ENCODE results near the gene ARAP1.

Gene ARAP1

DNA sequence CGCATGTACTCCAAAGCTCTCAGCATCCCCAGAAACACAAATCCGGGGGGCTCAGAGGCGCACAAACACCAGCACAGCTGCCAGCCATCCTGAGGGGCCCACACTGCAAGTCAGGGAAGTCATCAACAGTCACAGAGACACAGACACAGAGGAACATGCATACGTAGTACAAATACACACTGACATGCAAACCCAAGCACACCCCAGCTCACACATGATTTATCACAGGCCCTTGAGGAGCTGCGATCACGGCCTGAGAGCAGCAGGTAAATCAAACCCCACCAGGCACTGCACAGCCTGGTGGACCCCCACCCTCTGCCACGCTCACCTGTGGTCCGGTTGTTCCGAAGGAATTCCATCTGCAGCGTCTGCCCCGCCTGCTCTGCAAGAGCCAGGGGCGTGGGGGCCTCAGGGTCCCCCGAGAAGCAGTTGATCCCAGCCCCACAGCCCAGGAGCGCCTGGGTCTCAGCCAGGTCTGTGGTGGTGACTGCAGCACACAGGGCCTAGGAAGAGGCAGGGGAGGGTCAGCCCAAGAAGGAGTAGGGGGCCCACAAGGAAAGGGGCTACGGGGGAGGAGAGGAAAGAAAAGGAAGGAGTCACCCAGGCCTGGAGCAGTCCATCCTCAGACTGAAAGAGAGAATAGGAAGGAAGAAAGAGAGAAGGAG, 49.5 kb downstream of the ARAP1 start:
- DNase-seq = no peak

DNA sequence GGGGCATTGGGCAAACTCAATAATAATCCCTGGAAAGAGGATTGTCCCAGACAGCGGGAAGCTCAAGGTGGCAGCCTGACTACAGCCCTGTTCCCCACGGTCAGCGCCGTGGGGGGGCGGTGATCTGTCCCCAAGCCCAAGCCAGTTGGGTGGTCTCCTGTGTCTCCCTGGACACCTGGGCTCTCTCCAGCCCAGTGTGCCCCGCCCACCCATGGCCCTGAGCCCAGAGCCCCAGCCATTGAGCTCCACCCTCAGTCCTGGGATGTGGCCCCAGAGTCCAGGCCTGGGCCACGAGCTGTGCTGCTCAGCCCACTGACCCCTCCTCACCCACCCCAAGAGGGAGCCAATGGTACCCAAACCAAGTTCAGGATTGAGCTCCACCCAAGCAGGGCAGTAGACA, 50.1 kb downstream of the ARAP1 start:
- no peak for DNase-seq

DNA sequence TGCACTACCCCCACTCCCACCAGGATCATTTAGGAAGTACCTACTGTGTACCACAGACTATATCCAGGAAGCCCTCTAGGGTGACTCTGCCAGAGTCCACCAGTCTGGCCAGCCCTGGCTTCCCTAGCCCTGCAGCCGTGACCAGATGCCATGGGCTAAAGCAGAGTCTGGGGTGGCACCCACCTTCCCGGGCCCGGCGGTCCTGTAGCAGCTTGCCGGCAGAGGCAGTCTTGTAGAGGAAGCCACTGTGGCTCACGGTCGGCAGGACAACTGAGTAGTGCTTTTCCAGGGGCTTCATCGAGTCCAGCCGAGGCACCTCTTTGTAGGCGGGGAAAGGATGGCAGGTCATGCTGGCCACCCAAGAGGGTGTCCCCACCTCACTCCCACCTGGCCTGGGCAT, 50.7 kb downstream of the ARAP1 start:
- DNase-seq = no peak

DNA sequence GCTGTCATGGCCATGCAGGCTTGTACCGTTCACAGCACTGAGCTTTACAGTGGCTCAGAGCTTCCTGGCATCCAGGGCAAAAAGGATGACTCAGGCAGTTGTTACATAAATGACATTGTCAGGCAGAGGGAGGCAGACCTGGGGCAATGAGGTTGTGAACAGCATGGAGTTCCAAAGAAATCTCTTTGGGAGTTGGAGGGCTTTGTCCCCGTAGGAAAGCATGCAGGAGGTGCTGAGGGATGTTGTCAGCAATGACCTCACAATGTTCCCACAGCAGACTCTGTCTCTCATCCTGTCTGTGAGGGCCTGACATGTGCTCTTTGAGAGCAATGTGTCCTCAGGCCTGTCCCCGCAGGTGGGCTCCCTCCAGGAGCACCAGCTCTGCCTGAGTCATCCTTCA, 52.1 kb downstream of the ARAP1 start:
- DNase-seq = peak; percentile 28

DNA sequence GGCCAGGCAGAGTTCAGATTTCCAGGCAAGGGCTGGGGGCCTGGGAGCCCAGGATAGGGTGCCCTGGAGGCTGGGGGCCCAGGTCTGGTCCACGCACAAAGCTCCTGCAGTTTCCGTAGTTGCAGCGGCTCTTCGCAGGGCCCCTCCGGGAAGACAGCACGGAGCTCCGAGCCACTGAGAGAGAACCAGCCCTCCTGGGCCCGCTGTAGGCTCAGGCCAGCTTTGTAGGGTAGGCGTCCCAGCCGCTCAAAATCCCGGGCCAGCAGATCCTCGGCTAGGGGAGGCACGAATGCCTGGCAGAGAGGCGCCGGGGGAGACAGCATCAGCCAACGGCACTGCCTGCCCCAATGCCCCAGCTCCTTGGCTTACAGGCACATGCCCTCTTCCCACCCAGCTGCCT, 54.4 kb downstream of the ARAP1 start:
- DNase-seq = no peak

DNA sequence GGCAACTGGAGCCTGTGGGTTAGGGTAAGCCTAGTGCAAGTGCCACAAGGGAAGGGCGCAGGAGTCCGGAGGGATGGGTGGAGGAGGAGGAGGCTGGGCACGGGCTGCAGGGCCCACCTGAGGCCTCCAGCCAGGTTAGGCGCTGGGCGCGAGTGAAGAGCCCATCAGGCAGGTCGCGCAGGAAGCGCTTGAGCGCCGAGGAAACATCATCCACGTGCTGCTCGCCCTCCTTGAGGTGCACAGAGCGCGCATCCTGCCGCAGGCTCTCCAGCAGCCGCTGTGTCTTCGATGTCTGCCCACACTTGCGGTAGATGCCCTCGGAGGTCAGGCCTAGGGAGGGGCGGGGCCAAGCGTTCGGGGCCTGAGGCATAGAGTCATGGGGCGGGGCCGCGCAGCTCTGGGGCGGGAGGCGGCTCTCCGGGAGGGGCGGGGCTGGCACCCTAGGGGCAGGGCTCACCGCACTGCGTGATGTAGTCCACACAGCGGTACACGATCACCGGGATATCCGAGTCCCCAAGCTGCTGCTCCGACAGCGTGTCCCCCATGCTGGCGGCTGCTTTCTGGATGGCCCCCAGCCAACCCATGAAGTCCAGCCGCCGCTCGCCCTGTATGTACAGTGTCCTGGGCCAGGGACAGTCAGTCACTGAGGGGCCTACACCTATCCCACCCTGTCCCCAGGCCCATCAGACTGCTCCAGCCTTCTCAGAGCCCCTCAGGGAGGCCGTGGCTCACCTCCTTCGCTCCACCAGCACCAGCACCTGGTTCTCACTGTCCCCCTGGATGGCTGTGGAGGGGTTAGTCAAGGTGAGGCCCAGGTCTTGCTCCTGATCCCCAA, 55.1 kb downstream of the ARAP1 start:
- DNase-seq = no peak

DNA sequence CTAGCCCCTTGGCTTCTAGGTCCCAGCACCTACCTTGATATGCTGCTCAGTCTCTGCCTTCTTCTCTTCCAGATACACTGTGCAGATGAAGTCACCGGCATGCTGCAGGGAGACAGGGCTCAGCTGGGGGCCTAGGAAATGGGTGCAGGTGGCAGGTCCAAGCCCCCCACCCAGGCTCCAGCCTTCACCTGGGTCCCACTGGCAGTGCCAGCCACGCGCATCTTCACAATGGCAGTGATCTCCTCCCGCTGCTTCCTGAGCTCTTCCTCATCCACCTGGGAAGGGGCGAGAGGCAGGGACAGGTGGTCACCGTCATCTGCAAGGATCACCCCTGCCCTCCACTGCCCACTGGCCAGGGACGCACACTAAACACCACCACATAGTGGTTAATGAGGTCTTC, 56.9 kb downstream of the ARAP1 start:
- no peak for DNase-seq

DNA sequence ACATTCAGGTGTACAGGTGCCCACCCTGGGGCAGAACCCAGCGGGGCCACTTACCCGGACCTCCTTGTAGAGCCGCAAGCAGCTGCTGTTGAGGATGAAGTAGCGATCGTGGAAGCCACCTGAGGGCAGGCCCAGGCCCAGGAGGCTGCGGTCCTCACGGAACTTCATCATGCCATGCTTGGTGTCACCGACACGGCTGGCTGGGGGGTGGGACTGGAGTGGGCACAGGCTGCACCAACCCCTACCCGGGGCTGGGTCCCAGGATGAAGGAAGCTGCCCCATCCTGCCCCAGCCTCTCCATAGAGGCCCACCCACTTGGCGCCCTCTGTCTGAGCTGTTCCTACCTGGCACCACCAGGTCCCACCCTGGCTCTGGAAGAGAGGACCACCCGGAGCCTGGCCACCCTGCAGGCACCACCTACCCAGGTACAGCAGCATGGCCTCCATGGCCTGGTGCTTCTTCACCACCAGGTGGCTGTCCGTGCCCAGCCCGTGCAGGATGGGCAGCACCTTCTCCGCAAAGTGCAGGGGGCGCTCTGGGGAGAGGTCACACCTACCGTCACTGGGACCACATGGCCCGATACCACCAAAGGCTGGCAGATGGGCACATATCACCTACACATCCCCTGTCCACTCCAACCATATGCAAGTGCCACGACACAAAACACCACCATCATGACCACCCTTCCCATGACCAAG, 58.8 kb downstream of the ARAP1 start:
- no peak for DNase-seq

DNA sequence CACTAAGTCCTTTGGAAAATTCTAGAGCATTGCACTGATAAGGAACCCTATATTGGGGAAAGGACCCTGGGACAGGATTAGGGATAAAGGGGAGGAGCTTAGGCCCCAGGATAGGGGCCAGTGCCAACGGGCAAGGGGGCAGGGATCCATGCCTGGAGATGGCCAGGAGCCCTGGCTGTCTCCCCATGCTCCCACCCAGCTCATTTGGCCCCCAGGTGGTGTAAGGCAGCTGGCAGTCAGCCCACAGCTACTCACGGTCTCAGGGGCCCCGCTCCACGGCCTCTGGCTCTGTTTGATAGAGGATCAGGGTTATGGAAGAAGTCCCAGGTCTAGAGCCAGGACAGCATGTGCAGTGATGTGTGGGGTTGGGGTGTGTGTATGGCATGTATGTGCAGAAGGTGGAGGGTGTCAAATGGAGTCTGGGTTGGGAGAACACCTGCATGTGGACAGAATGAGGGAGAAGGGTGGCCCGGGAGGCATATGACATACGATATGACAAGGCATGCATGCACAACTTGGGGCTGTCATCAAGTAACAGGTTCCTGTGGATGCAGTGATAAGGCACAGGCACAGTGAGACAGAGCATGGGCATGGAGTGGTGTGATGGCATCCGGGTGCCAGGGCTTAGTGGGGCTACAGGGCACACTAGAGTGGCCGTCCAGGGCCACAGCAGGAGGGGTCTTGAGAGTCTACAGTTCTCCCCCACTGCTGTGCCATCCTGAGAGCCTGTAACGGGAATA, 59.5 kb downstream of the ARAP1 start:
- DNase-seq = no peak

DNA sequence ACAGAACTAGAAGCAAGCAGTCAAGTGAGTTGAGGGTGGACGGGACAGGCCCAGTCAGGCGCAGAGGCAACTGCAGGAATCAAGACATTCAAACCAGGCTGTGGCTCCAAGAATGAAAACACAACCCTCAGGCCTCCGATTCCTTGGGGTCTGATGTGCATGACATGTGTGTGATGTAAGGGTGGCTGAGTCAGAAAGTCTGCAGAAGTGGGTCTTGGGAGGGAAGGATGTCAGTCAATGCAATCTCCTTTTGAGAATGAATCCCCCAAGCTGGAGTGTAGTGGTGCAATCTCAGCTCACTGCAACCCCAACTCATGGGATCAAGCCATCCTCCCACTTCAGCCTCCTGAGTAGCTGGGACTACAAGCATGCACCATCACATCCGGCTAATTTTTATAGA, 62.0 kb downstream of the ARAP1 start:
- peak; percentile 30 for DNase-seq

DNA sequence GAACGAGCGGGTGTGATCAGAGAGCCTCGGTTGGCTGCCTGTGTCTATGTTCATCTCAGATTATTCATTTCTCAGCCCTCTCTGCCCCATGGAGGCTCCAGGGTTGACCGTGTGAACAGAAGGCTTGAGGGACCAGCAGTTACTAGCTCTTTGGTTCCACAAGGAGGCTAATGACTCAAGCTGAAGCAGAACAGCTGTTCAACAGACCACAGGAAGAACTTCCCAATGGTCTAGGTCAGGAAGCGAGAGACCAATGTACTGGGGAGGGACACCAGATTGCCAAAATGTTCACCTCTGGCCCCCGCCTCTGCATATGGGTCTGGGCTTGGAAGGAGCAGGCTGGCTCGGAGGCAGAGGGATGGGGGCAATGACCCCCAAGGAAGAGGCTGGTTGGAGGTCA, 63.3 kb downstream of the ARAP1 start:
- no peak for DNase-seq

DNA sequence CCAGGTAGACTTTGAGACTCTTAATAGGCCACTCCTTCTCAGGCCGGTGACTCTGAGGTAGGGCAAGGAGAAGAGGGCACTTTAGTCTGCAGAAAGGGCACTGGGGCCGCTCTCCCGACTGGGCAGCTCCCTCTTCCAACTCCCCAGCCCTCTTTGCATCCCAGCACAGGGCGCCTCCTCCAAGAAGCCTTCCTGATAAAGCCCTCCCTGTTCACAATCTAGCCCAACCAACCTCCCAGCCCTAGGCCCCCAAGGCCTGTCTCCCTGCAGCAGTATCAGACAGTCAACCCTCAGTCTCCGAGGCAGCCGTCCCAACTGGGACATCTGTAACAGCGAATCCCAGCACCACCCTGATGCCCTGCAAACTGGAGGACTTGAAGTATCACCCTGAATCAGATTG, 63.7 kb downstream of the ARAP1 start:
- DNase-seq = no peak

DNA sequence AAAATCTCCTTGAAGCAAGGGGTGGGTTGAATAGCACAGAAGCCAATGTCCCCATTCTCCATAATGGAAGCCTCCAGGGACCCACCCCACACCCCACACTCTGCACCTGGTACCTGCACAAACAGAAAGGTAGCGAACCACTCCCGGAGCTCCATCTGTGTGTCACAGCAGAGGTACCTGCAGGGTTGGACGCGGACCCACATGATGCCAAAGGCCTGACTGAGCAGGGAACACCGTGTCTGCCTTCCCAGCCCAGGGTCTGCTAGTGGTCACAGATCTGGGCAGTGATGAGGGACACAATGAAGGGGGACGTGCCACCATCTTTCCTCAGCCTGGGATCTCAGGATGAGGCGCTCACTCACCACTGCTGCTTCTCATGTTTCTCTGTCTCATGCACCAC, 64.9 kb downstream of the ARAP1 start:
- no peak for DNase-seq

DNA sequence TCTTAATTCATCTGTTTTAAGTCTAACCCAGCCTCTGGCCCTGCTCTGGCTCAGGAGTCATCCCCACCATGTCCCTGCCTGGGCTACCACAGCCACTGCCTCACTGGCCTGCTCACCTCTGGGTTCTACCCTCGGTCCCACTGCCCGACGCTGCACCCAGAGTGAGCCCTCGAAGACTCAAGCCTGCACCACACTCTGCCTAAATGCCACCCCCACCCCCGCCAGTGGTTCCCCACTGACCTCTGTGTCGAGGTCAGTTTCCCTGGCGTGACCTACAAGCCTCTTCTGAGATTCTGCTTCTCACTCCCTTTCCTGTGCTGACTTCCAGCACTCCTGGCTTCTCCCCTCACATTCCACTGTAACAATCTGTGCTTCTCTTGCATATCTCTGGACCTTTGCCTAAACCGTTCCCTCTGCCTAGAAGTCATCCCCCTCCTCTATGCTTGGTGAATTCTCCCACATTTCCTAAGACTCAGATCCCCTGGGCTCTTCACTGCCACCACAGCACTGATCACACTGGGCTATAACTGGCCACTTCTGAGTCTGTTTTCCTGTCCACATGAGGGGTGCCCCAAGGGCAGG, 65.5 kb downstream of the ARAP1 start:
- DNase-seq = peak; percentile 68

DNA sequence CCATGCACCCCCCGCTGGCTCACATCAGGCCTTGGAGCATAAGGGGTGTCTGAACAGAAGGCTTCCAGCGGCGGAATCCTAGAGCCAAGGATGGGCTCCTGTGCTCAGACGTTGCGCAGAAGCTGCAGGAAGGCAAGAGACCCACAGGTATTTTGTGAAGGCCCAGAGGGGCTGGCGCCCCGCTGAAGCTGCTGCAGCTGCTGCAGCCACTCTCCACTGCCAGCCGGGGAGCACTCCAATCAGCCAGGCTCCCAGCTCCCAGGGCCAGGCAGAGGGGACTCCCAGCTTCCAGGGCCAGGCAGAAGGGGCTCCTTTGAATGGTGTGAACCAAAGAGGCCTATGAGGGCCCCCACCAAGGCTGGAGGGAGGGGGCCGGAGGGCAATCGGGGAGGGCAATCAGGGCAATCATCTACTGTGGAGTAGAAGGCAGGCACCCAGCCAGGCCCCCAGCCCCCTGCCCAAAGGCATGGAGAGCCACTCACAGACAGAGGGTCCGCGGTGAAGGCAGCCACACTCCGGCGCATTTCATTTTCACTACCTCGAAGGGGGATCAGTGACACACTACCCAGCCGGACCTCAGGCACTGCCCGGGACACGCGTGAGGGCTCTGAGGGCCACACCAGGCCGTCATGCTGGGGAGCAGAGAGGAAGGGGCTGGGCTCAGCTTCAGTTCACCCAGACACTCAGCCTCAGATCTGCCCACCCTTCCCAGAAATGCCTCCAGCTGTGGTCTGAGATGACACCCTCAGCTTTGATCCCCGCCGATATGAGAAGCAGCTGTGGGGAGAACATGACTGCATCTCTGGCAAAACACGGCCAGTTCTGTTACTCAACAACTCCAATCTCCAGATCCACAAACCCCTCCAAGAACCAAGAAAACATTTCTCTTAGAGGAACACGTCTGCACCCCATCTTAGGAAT, 66.4 kb downstream of the ARAP1 start:
- DNase-seq = peak; percentile 68

DNA sequence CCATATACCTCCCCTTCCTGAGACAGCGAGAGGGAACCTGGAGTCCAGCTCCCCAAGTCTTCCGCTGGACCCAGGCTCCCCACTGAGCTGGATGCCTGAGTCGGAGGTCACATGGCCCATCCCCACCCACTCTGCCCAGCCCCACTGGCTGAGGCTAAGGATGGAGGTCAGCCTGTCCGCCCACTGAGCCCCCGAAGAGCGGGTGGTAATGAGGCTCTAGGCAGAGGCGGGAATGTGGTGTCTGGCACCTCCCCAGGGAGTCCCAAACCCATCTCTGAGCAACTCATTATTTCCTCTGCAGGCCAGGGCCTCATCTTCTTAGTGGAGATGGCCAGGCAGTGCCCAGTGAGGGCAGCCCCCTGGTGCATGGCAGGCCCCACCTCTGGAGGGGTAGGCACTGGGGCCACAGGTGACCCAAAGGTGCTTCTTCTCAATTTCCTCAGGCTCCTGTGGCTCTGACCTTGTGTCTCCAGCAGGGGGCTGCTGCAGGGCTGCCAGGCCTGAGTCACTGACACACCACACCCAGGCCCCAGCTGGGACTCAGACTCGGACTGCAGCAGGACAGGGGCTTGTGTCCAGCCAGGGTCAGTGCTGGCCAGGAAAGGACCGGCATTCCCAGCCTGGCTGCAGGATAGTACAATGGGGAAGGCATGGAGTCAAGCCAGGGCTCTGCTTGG, 67.8 kb downstream of the ARAP1 start:
- peak; percentile 47 for DNase-seq

DNA sequence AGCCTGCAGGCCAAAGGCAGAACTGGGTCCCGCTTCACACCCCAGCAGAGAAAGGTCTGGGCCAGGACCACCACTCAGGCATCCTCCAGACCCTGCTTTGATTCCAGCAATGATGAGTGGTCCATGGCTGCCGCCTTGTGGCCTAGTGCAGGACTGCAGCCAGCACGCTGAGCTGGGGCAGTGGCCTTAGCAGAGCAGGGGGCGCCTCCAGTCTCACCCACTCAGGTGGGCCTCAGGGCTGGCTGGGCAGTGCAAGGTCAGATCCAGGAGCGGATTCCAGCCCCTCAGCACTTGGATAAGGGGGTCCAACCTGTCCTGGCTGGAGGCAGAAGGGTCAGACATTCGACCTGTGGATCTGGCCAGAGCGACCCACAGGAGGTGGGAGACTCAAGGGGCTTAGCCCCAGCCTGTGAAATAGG, 68.4 kb downstream of the ARAP1 start:
- peak; percentile 24 for DNase-seq

DNA sequence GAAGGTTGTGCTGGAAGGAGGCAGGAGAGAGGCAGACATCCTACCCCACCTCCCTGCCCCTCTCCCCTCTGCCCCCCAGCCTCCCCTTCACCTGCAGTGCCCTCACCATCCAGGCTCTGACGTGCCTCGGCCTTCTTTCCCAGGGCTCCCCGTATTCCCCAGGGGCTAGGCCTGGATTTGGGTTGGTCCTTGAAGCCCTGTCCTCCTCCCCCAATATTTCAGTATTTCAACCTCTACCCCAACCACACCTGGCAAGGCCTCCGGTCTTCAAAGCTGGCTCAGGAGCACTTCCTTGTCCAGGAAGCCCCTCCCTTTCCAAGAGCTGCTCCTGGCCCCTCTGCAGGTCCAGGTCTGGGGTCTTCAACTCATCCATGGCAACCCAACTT, 69.4 kb downstream of the ARAP1 start:
- DNase-seq = no peak

DNA sequence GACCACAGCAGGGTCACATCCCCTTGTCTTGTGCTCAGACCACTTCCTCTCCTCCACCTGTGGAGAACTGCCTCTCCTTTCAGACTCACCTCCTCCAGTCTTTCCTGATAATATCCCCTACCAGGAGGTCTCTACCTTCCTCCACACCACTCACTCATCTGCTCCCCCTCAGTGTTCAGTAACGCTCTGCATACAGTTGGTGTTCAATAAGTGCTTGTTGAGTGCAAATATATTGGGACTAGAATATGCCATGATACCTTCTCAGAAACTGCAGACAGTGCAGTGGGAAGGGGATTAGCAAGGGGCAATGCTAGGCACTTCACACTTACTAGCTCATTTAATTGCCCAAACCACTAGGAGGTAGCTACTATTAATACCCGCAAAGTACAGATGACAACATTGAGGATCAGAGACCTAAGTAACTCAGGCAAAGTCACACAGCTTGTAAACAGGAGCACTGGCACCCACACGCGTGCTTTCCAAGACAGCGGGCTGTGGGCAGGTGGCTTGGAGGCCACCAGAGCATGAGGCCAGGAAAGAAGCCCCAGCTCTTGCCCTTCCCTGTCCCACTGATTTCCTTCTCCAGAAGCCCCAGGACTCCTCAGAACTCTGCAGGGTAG, 69.9 kb downstream of the ARAP1 start:
- no peak for DNase-seq
